HEK293T (cell line): ENCODE measurements around the gene ABHD3.
"Not testable (repeated sequence)": the region's sequence is repeated elsewhere in the genome, so short reads cannot be mapped to it uniquely, and the experiment has no call there.

ENCODE experiments used
- CTCF ChIA-PET: fragments of 350-600 bp; formaldehyde crosslinking; extraction: SDS; loops from one replicate; lab custom pipeline; 2021; ENCODE audit warnings: antibody characterized with exemption, inconsistent platforms; lab: Yijun Ruan, JAX
- POLR2A ChIA-PET: fragments of 350-600 bp; formaldehyde crosslinking; extraction: SDS; loops from one replicate; lab custom pipeline; 2020; ENCODE audit warnings: antibody characterized with exemption, inconsistent platforms; lab: Yijun Ruan, JAX
- DNase-seq: peaks from one replicate; pipeline ENCODE4 v3.0.0; 2012; ENCODE audit warnings: mixed read lengths; ENCODE audit errors: extremely low spot score
- ARNT ChIP-seq: fragments of 450-650 bp; IDR thresholded peaks from 2 replicates; pipeline ENCODE4 v1.6.1; 2017; ENCODE audit warnings: mild to moderate bottlenecking
- BHLHE40 ChIP-seq: fragments of 450-650 bp; IDR thresholded peaks from 2 replicates; pipeline ENCODE4 v1.6.1; 2016; ENCODE audit warnings: mild to moderate bottlenecking, moderate library complexity, borderline replicate concordance
- CTBP1 ChIP-seq: fragments of 450-650 bp; IDR thresholded peaks from 2 replicates; pipeline ENCODE4 v1.6.1; 2016; ENCODE audit warnings: borderline replicate concordance
- ELF4 ChIP-seq: fragments of 450-650 bp; IDR thresholded peaks from 2 replicates; pipeline ENCODE4 v1.6.1; 2017; ENCODE audit warnings: antibody characterized with exemption
- FOXA1 ChIP-seq: fragments of 450-650 bp; IDR thresholded peaks from 2 replicates; pipeline ENCODE4 v1.6.1; 2016; ENCODE audit warnings: mild to moderate bottlenecking
- FOXK2 ChIP-seq: fragments of 450-650 bp; IDR thresholded peaks from 2 replicates; pipeline ENCODE4 v1.6.1; 2016; ENCODE audit warnings: mild to moderate bottlenecking
- FOXM1 ChIP-seq: fragments of 450-650 bp; IDR thresholded peaks from 2 replicates; pipeline ENCODE4 v1.6.1; 2017; ENCODE audit warnings: mild to moderate bottlenecking, borderline replicate concordance
- HDGF ChIP-seq: fragments of 450-650 bp; IDR thresholded peaks from 2 replicates; pipeline ENCODE4 v1.6.1; 2017; ENCODE audit warnings: antibody characterized with exemption, borderline replicate concordance
- L3MBTL2 ChIP-seq: fragments of 450-650 bp; conservative IDR thresholded peaks from 2 replicates; pipeline ENCODE4 v1.6.1; 2016; ENCODE audit warnings: mild to moderate bottlenecking
- LEF1 ChIP-seq: fragments of 450-650 bp; IDR thresholded peaks from 2 replicates; pipeline ENCODE4 v1.6.1; 2017; ENCODE audit warnings: mild to moderate bottlenecking, borderline replicate concordance
- NFRKB ChIP-seq: fragments of 450-650 bp; IDR thresholded peaks from 2 replicates; pipeline ENCODE4 v1.6.1; 2016; ENCODE audit warnings: mild to moderate bottlenecking, moderate library complexity
- SP1 ChIP-seq: fragments of 450-650 bp; IDR thresholded peaks from 2 replicates; pipeline ENCODE4 v1.6.1; 2017
- SUZ12 ChIP-seq: fragments of 450-650 bp; IDR thresholded peaks from 2 replicates; pipeline ENCODE4 v1.6.1; 2016; ENCODE audit warnings: mild to moderate bottlenecking
- TARDBP ChIP-seq: fragments of 450-650 bp; IDR thresholded peaks from 2 replicates; pipeline ENCODE4 v1.6.1; 2016
- ZNF384 ChIP-seq: fragments of 450-650 bp; IDR thresholded peaks from 2 replicates; pipeline ENCODE4 v1.6.1; 2016
- TF ChIP-seq, protein P1 (sequence below): fragments of 450-650 bp; IDR thresholded peaks from 2 replicates; pipeline ENCODE4 v1.6.1; 2016

ABHD3 gene

DNA sequence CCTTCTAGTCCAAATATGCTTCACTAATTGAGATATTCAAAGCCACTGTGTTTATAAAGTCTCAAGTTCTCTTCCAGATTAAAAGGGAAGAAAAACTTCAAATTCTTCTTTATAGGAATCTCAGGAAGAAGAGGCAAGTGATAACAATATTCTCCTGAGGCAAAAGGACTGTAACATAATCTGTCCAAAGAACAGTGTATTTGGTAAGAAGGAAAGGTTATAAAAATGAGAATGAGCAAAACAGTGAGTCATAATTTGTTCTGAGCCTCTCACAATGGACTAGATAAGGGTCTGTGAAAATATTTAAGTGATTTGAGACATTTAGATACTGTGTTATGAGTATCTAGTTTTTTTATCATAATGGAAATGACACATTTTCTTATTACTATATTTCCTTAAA lies 48.2 kb downstream of the ABHD3 start:
- POLR2A ChIA-PET = no interaction called here
- CTCF ChIA-PET = no interaction called here
- TF ChIP-seq LEF1 = no peak
- TF ChIP-seq BHLHE40 = no peak
- TF ChIP-seq ELF4 = no peak
- TF ChIP-seq, protein P1, sequence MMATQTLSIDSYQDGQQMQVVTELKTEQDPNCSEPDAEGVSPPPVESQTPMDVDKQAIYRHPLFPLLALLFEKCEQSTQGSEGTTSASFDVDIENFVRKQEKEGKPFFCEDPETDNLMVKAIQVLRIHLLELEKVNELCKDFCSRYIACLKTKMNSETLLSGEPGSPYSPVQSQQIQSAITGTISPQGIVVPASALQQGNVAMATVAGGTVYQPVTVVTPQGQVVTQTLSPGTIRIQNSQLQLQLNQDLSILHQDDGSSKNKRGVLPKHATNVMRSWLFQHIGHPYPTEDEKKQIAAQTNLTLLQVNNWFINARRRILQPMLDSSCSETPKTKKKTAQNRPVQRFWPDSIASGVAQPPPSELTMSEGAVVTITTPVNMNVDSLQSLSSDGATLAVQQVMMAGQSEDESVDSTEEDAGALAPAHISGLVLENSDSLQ = no peak
- TF ChIP-seq SUZ12 = no peak
- TF ChIP-seq L3MBTL2 = no peak
- no peak for TF ChIP-seq HDGF
- no peak for TF ChIP-seq ZNF384
- no peak for TF ChIP-seq FOXA1
- no peak for TF ChIP-seq SP1
- TF ChIP-seq CTBP1 = no peak; the same call in 1 of the 2 replicates
- TF ChIP-seq NFRKB = no peak
- TF ChIP-seq ARNT = no peak
- no peak for DNase-seq

DNA sequence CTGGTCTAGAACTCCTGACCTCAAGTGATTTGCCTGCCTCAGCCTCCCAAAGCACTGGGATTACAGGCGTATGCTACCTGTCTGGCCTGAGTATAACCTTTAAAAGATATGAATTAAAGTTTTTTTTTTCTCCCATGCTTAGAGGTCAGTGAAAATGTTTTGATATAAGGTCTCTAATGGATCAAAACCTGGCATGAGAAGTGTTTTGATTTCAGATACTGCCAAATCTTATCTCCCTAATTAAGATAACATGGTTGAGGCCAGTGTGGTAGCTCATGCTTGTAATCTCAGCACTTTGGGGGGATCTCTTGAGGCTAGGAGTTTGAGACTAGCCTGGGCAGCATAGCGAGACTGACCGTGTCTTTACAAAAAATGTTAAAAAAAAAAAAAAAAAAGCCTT lies 51.2 kb downstream of the ABHD3 start:
- CTCF ChIA-PET = no interaction called here

GRCh38 chr18:21652073-21652472 lies 52.5 kb downstream of the ABHD3 start:
- POLR2A ChIA-PET = interaction anchor here (0.9 kb wide), 1 partner anchor 9 kb away, joined by 3 read pairs; no protein-coding TSS in a partner anchor
- no peak for DNase-seq
- CTCF ChIA-PET = no interaction called here
- TF ChIP-seq FOXM1 (no peak), TARDBP (no peak), FOXK2 (no peak), CTBP1 (no peak), L3MBTL2 (no peak), NFRKB (no peak), SUZ12 (no peak), ARNT (no peak), BHLHE40 (no peak), FOXA1 (no peak), HDGF (no peak)
- TF ChIP-seq, protein P1 = no peak

More for the DNA sequence above, 51.2 kb downstream of the ABHD3 start:
- no peak for TF ChIP-seq CTBP1
- no peak for TF ChIP-seq BHLHE40
- TF ChIP-seq ZNF384 = no peak
- TF ChIP-seq ELF4 = no peak
- no peak for TF ChIP-seq TARDBP
- TF ChIP-seq HDGF = no peak
- TF ChIP-seq SP1 = no peak
- no peak for TF ChIP-seq LEF1
- TF ChIP-seq FOXM1 = no peak
- TF ChIP-seq NFRKB = no peak
- no peak for TF ChIP-seq SUZ12
- TF ChIP-seq, protein P1 = no peak
- TF ChIP-seq ARNT = no peak
- no peak for TF ChIP-seq FOXA1
- DNase-seq = no peak
- POLR2A ChIA-PET = no interaction called here

GRCh38 chr18:21650311-21650710 lies 54.3 kb downstream of the ABHD3 start:
- no peak for DNase-seq
- TF ChIP-seq SUZ12 = no peak
- no peak for TF ChIP-seq FOXA1
- no peak for TF ChIP-seq SP1
- no peak for TF ChIP-seq L3MBTL2
- TF ChIP-seq ZNF384 = no peak
- TF ChIP-seq BHLHE40 = no peak
- no peak for TF ChIP-seq ARNT
- no peak for TF ChIP-seq CTBP1
- TF ChIP-seq LEF1 = no peak
- TF ChIP-seq FOXM1 = no peak
- TF ChIP-seq NFRKB = no peak
- TF ChIP-seq FOXK2 = no peak
- no peak for TF ChIP-seq ELF4
- TF ChIP-seq TARDBP = no peak
- ChIA-PET CTCF (no interaction called here), POLR2A (no interaction called here)

DNA sequence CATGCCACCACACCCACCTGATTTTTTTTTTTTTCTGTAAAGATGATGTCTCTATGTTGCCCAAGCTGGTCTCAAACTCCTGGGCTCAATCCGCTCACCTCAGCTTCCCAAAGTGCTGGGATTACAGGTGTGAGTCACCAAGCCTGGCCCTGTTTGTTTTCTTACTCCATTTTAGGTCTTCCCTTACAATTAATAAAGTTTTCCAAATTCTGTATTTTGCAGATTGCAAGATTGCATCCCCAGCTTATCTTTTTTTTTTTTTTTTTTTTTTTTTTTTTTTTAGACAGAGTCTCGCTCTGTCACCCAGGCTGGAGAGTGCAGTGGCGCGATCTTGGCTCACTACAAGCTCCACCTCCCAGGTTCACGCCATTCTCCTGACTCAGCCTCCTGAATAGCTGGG lies 64.2 kb downstream of the ABHD3 start:
- ChIA-PET CTCF (interaction anchor here (0.7 to 1.8 kb wide), 2 partner anchors 40 to 1321 kb away, joined by 4 to 6 read pairs; partner anchors contain the start of gene ESCO1), POLR2A (interaction anchor here (1.1 kb wide), 1 partner anchor 100 kb away, joined by 3 read pairs; the partner anchor contains the start of gene MIB1)
- DNase-seq = not testable (repeated sequence)

GRCh38 chr18:21638822-21639221 lies 65.8 kb downstream of the ABHD3 start:
- POLR2A ChIA-PET = no interaction called here
- CTCF ChIA-PET = interaction anchor here (1.8 kb wide), 1 partner anchor 38 kb away, joined by 6 read pairs; the partner anchor contains the start of gene ESCO1
- TF ChIP-seq FOXA1 = no peak
- TF ChIP-seq HDGF = no peak
- no peak for TF ChIP-seq CTBP1
- TF ChIP-seq SP1 = no peak
- no peak for TF ChIP-seq BHLHE40
- no peak for TF ChIP-seq LEF1
- TF ChIP-seq L3MBTL2 = no peak
- TF ChIP-seq ZNF384 = no peak
- TF ChIP-seq ARNT = no peak
- TF ChIP-seq ELF4 = no peak
- TF ChIP-seq FOXK2 = no peak
- no peak for TF ChIP-seq TARDBP
- no peak for TF ChIP-seq SUZ12
- no peak for TF ChIP-seq NFRKB
- TF ChIP-seq FOXM1 = no peak
- TF ChIP-seq, protein P1 = no peak
- no peak for DNase-seq
